ENCODE data around the gene CCNK.

GRCh38 chr14:99445931-99446330 lies 35.3 kb upstream of the CCNK start:
- TF ChIP-seq, protein P1, sequence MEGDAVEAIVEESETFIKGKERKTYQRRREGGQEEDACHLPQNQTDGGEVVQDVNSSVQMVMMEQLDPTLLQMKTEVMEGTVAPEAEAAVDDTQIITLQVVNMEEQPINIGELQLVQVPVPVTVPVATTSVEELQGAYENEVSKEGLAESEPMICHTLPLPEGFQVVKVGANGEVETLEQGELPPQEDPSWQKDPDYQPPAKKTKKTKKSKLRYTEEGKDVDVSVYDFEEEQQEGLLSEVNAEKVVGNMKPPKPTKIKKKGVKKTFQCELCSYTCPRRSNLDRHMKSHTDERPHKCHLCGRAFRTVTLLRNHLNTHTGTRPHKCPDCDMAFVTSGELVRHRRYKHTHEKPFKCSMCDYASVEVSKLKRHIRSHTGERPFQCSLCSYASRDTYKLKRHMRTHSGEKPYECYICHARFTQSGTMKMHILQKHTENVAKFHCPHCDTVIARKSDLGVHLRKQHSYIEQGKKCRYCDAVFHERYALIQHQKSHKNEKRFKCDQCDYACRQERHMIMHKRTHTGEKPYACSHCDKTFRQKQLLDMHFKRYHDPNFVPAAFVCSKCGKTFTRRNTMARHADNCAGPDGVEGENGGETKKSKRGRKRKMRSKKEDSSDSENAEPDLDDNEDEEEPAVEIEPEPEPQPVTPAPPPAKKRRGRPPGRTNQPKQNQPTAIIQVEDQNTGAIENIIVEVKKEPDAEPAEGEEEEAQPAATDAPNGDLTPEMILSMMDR (IDR thresholded peaks at IDR 0.05; ENCODE audit: insufficient read depth, low read length, poor library complexity, severe bottlenecking), result no peak
- no peak for TF ChIP-seq EZH2phosphoT487 (conservative IDR thresholded peaks at IDR 0.05; ENCODE audit: low read length)

Measured in SU-DHL-6 (cell line).